ENCODE data around the gene HEPACAM. TPM values are rescaled to one million over a fixed set of nuclear protein-coding genes. Genes with fewer than 3 reads are reported as not detected.

HEPACAM gene
- total RNA-seq, 2 donors from 2014 or later, result 0.08 to 0.12 TPM

DNA sequence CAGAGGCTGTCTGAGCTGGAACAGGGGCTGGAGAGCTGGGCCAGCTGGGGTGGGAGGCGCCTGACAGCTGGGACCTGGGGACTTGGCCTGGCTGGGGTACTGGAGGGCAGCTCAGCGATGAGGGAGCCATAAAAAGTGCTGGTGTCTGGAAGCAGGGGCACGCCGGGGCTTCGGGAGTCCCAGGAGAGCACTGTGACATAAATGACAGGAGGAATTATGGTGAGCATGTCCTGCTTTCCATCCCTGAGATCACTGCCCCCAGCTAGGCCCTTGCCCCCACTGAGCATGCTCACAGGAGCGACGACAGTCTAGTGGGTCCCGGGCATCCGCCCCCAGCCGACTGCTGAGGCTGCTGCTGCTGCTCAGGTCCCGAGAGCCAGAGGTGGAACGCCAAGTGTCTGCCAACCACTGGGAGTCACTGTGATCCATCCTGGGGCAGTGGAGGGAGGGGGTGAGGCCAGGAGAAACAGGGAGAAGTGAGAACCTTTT lies 44.4 kb downstream of the HEPACAM start:
- H3K27ac ChIP-seq, result no peak overlapping the region
- no peak overlapping the region for H3K4me3 ChIP-seq
- H3K9ac ChIP-seq (ENCODE audit: low read depth in 2 of 2, low read length in 2 of 2), result no peak overlapping the region
- H3K4me1 ChIP-seq, result no peaks in the 10 kb centered on the region
- DNase-seq, result peak; percentile 15
- TF ChIP-seq, protein P1, sequence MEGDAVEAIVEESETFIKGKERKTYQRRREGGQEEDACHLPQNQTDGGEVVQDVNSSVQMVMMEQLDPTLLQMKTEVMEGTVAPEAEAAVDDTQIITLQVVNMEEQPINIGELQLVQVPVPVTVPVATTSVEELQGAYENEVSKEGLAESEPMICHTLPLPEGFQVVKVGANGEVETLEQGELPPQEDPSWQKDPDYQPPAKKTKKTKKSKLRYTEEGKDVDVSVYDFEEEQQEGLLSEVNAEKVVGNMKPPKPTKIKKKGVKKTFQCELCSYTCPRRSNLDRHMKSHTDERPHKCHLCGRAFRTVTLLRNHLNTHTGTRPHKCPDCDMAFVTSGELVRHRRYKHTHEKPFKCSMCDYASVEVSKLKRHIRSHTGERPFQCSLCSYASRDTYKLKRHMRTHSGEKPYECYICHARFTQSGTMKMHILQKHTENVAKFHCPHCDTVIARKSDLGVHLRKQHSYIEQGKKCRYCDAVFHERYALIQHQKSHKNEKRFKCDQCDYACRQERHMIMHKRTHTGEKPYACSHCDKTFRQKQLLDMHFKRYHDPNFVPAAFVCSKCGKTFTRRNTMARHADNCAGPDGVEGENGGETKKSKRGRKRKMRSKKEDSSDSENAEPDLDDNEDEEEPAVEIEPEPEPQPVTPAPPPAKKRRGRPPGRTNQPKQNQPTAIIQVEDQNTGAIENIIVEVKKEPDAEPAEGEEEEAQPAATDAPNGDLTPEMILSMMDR (IDR thresholded peaks at IDR 0.05), result no peak
- no peaks in the 10 kb centered on the region for H3K36me3 ChIP-seq
- intact Hi-C loops (cut with DNase I), result no loop called here
- H3K9me3 ChIP-seq, result no peaks in the 10 kb centered on the region
- no peaks in the 10 kb centered on the region for H3K27me3 ChIP-seq

DNA sequence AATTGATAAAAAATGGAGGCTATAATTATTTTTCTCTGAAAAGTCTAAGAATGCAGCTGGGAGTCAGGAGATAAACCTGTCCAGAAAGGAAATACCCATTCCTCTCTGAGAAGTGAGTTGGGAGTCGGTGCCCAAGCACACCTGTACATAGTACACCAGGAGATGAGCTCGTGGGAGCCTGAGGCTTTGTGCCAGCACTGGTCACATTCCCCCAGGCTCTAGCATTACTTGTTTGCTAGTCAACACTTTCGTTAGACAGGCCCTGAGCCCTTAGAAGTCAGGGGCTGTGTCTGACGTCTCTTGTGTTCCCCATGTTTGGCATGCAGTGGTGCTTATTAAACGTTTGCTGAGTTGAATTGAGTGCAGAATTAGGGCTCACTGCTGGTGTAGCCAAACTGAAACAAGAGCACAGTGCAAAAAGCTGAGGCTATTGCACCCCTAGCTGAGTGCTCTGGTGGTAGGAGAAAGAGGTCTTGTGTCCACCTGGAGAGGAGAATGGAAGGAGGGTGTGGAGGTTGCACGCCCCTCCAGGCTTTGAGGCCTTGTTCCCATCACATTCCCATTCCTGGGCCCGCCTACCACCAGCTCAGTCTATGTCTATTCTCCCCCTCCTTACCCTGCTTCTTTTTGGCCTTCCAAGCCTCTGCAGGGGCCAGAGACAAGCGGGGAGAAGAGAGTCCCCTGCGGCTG lies 45.0 kb downstream of the HEPACAM start:
- Histone ChIP-seq H3K36me3 (no peaks in the 10 kb centered on the region), H3K4me1 (no peaks in the 10 kb centered on the region), H3K27me3 (no peaks in the 10 kb centered on the region), H3K4me3 (no peak overlapping the region), H3K27ac (no peak overlapping the region), H3K9me3 (no peaks in the 10 kb centered on the region), H3K9ac (ENCODE audit: low read depth in 2 of 2, low read length in 2 of 2) (no peak overlapping the region)
- no peak for DNase-seq
- intact Hi-C loops (cut with DNase I), result no loop called here
- TF ChIP-seq, protein P1 (IDR thresholded peaks at IDR 0.05), result no peak

DNA sequence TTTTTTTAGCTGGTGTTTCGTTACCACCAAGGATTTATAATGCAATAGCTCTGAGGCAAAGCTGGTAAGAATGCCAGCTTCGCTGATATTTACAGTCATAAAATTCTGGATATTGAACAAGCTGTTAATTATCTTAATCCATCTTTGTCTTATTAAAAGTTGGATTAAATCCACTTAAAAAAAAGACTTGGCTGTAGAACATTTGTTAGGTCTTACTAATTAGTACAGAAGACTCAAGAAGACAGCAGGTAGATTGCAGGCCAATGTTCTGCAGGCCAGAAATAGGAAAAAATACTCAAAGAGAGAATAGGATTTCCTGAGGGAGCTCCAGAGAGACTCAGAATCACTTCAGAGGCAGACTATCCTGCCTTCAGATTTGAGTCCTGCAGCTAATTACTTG lies 45.7 kb downstream of the HEPACAM start:
- TF ChIP-seq, protein P1 (IDR thresholded peaks at IDR 0.05), result no peak
- H3K9ac ChIP-seq (ENCODE audit: low read depth in 2 of 2, low read length in 2 of 2), result no peak overlapping the region
- no peaks in the 10 kb centered on the region for H3K9me3 ChIP-seq
- no peaks in the 10 kb centered on the region for H3K36me3 ChIP-seq
- no peaks in the 10 kb centered on the region for H3K4me1 ChIP-seq
- no peak overlapping the region for H3K27ac ChIP-seq
- no peak for DNase-seq
- intact Hi-C loops (cut with DNase I), result no loop called here
- H3K4me3 ChIP-seq, result no peak overlapping the region
- no peaks in the 10 kb centered on the region for H3K27me3 ChIP-seq

DNA sequence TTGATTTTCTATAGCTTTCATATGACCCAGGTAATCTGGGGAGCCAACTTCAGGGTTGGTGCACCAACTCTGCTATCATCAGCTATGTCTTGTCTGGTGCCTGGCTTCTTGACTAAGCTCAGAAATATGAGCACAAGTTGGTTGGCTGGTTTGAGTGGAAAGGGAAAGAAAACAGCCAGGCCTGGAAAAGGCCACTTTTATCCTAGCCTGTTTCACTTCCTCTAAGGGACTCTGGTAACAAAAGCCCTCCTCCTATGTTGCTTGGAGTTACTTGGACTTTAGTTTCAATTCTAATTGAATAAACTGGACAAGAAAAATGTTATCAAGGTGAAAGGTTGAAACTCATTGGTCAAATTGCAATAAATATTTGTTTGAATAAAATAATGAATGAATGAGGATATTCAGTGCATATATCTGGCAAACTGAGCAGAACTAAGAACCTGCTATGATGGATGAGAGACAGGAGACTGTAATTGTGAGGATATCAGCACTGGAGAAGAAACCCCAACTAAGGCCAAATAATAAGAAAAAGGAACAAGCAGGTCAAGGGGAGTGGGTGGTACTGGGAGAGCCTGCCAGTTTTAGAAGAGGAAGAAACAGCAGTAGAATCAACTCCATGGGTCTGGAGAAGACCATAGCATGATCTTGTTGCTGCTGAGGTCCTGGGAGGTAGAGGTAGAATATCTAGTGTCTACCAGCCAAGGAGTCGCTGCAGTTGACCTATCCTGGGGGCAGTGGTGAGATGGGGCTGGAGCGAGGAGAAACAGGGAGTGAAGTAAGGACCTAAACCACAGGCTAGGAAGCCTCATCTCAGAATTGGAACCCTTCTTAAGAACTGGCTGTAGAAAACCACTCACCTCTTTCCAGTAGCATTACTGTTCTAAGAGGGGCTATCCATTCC lies 46.4 kb downstream of the HEPACAM start:
- intact Hi-C loops (cut with DNase I), result no loop called here
- no peaks in the 10 kb centered on the region for H3K36me3 ChIP-seq
- TF ChIP-seq, protein P1 (IDR thresholded peaks at IDR 0.05), result no peak
- no peaks in the 10 kb centered on the region for H3K9me3 ChIP-seq
- peak; percentile 6 for DNase-seq
- no peaks in the 10 kb centered on the region for H3K4me1 ChIP-seq
- H3K27me3 ChIP-seq, result no peaks in the 10 kb centered on the region
- H3K9ac ChIP-seq (ENCODE audit: low read depth in 2 of 2, low read length in 2 of 2), result no peak overlapping the region
- no peak overlapping the region for H3K4me3 ChIP-seq
- no peak overlapping the region for H3K27ac ChIP-seq

DNA sequence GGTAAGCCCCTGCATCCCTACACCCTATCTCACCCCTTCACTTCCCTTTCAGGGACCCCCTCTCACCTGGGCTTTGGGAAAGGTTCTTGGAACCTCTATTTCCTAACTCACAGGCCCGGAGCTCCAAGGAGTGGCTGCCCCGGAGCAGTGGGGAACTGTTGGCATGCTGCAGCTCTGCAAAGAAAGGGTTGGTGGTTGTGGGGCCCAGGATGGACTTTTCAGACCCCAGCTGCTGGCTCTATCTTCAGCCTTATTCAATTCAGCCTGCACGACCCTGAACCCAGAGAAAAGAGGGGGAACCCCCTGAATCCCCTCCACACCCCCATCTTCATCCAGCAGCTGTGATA lies 48.2 kb downstream of the HEPACAM start:
- Histone ChIP-seq H3K9ac (ENCODE audit: low read depth in 2 of 2, low read length in 2 of 2) (no peak overlapping the region), H3K36me3 (no peaks in the 10 kb centered on the region), H3K9me3 (no peaks in the 10 kb centered on the region), H3K4me3 (no peak overlapping the region), H3K4me1 (no peaks in the 10 kb centered on the region), H3K27ac (no peak overlapping the region), H3K27me3 (no peaks in the 10 kb centered on the region)
- TF ChIP-seq, protein P1 (IDR thresholded peaks at IDR 0.05), result no peak
- no peak for DNase-seq
- intact Hi-C loops (cut with DNase I), result no loop called here
